Ishikawa (cell line): ENCODE results near the gene FAM50A.

Experiments
- CEBPB ChIP-seq: IDR thresholded peaks from 2 replicates; pipeline ENCODE4 v1.6.1; 2012
- CREB1 ChIP-seq: IDR thresholded peaks from 2 replicates; pipeline ENCODE4 v1.6.1; 2012; ENCODE audit warnings: low read depth
- EP300 ChIP-seq: IDR thresholded peaks from 2 replicates; pipeline ENCODE4 v1.6.1; 2012; ENCODE audit warnings: borderline replicate concordance
- FOXM1 ChIP-seq: IDR thresholded peaks from 2 replicates; pipeline ENCODE4 v1.6.1; 2012; ENCODE audit warnings: low read depth, borderline replicate concordance
- MAX ChIP-seq: IDR thresholded peaks from 2 replicates; pipeline ENCODE4 v1.6.1; 2012
- NFIC ChIP-seq: IDR thresholded peaks from 2 replicates; pipeline ENCODE4 v1.6.1; 2012
- RAD21 ChIP-seq: IDR thresholded peaks from 2 replicates; pipeline ENCODE4 v1.6.1; 2012; ENCODE audit warnings: low read depth
- REST ChIP-seq: IDR thresholded peaks from 2 replicates; pipeline ENCODE4 v1.6.1; 2012; ENCODE audit warnings: low read depth, mild to moderate bottlenecking
- TAF1 ChIP-seq: IDR thresholded peaks from 2 replicates; pipeline ENCODE4 v1.6.1; 2012; ENCODE audit warnings: low read depth, mild to moderate bottlenecking
- TCF12 ChIP-seq: IDR thresholded peaks from 2 replicates; pipeline ENCODE4 v1.6.1; 2012; ENCODE audit warnings: low read depth
- TEAD4 ChIP-seq: IDR thresholded peaks from 2 replicates; pipeline ENCODE4 v1.6.1; 2012
- YY1 ChIP-seq: IDR thresholded peaks from 2 replicates; pipeline ENCODE4 v1.6.1; 2012; ENCODE audit warnings: low read depth
- ZBTB7A ChIP-seq: IDR thresholded peaks from 2 replicates; pipeline ENCODE4 v1.6.1; 2012; ENCODE audit warnings: low read depth

- TF ChIP-seq TAF1 (no peak), RAD21 (no peak), YY1 (no peak), FOXM1 (no peak), EP300 (no peak), CEBPB (no peak), TEAD4 (no peak), NFIC (no peak), REST (no peak), TCF12 (no peak), ZBTB7A (no peak), MAX (no peak), CREB1 (no peak)
Measured at GRCh38 chrX:154495472-154495922, 51.6 kb downstream of the FAM50A start.
